HG03045 (cell line): ENCODE data around the gene SMURF1.
"Not testable (repeated sequence)": the region's sequence is repeated elsewhere in the genome, so short reads cannot be mapped to it uniquely, and the experiment has no call there.

Experiments used
- ATAC-seq: cut with Tn5 transposase; IDR thresholded peaks from one replicate; pipeline ENCODE4 v1.9.1; 2021; ENCODE audit warnings: mild to moderate bottlenecking, moderate library complexity; ENCODE audit not compliant: unreplicated experiment

Gene SMURF1

DNA sequence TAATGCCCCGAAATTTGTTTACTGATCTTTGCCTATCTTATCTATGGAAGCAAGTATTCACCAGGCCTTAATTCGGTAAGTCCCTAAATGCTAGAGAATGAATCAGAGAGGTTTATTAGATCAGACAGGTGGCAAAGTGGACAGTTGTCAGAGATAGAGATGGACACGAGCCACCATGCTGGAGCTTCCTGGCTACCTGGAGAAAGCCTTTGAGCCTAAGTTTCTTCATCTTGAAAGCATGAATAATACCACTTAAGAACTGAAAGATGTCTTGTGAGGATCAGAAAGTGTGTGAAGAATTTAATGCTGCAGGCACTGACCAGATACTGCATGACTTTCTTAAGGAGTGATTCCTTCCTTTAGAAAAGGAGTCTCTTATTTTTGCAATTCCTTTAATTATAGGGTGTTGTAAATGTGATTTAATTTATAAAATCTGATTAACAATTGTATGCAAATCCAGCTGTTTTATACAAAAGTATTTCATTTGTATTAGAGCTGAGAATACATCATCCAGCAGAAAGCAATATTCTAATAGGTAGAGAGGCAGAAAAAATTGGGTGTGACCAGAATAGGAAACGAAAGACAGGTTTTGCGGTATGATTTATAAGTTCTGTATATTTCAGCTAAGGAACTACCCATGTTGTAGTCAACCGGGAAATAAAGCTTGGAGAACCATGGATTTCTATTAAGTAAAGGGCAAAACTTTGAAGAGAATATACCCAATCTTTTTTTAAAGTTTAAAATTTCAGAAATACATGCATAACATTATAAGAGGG, 82.7 kb downstream of the SMURF1 start:
- ATAC-seq: no peak

DNA sequence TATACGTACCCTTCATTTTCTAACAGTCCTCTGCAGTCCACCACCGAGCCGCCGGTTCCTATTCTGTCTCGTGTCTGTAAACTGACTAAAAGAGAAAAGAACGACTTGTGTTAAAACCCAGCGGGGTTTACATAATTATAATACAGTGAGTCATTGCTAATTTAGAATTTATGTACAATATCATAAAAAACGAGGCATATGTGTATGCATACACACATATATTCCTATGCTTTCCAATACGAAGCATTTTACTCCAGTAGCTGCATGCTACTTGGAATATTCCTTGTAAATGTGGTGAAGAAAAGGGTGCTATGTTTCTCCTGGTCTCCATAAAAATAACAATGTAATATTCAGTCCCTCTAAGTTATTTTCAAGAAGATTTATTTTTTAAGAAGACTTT, 89.1 kb downstream of the SMURF1 start:
- no peak for ATAC-seq

DNA sequence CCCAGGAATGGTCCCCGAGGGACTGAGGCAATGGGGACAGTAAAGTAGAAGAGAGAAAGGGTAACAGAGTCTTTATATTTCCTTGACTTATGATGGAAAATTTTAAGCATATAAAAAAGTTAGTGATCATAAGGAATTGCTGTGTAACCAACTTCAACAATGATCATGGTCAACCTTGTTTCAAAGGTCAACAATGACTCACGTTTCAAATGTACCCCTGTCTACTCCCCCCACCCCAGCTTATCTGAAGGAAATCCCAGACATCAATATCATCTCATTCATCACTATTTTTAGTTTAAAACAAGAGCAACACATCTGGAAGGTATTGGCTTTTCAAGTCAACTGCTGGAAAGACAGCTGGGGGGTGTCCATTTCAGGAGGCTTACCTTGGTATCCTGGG, 92.9 kb downstream of the SMURF1 start:
- no peak for ATAC-seq

DNA sequence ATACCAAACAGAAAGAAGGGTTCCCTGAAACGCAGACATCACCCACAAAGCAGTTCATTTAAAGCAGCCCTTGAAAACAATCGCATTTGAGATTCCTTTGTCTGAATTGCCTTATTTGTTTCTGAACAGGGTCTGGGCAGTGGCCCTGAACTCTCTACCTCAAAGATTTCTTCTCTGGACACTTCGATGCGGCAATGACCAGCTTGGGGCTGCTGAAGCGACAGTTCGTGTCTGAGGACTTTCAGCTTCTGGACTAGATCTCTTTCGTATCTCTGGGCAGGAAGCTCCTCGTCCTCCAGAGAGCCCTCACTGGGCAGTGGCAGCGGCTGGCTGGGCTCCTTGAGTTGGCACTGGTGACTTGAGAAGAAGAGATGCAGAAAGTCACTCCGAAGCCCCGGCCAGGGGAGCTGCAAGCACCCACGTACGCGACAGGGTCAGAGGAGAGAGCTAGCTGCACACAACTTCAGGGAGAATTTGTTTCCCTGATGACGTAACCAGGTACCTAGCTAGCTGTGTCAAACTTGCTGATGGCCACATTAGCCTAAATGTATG, 96.3 kb downstream of the SMURF1 start:
- ATAC-seq: no peak

DNA sequence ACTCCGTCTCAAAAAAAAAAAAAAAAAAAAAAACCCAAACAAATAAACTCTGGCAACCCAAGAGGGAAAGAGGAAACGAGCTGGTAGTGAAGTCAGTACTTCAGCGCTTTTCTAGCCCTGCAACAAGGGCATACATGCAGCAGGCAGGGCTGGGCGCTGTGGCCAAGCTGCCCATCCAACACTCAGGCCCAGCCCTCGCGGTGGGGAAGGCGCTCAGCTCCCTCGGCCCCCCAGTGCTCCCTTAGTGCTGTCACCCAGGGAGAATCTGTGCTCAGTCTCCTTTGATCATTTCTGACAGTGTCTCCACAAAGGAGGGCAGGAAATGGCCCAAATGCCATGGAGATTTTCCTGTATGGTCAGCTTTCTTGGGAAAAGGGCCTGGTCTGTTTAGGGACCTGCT, 97.2 kb downstream of the SMURF1 start:
- no peak for ATAC-seq

DNA sequence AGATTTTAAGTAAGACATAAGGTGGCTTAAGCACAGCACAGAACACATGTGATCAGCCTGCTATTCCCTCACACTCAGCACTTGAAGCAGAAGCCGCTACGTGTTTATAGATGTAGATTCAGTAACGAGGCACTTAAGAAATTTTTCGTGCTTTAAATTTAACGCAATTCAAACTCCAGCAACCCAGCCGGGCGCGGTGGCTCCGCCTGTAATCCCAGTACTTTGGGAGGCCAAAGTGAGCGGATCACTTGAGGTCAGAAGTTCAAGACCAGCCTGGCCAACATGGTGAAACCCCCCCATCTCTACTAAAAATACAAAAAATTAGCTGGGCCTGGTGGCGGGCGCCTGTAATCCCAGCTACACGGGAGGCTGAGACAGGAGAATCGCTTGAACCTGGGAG, 97.6 kb downstream of the SMURF1 start:
- not testable (repeated sequence) for ATAC-seq

DNA sequence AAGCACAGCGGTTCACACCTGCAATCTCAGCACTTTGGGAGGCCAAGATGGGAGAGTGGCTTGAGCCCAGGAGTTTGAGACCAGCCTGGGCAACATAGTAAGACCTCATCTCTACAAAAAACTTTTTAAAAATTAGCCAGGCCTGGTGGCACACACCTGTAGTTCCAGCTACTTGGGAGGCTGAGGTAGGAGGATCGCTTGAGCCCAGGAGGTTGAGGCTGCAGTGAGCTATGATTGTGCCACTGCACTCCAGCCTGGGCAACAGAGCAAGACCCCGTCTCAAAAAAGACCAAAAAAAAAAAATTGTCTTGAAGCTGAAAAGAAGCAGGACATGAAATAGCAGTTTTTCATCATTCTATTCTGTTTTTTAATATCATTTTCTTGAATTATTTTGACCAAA, 99.0 kb downstream of the SMURF1 start:
- ATAC-seq: not testable (repeated sequence)

DNA sequence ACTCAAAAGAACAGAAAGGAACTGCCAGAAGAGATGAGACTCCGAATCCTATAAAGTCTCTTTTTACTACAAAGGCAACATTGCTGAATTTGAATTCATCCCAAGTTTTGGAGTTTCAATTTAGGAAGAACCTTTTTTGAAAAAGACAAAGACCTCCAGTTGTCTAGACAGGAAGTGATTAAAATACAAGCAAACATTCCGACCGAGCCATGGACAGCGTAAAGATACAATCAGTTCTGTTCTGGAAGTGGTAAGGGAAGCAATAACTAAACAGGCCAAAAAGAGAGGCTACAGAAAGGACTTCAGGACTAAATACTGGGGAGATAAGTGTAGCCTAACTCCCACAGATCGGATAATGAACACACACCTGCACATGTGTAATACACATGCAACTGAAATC, 101.0 kb downstream of the SMURF1 start:
- no peak for ATAC-seq

DNA sequence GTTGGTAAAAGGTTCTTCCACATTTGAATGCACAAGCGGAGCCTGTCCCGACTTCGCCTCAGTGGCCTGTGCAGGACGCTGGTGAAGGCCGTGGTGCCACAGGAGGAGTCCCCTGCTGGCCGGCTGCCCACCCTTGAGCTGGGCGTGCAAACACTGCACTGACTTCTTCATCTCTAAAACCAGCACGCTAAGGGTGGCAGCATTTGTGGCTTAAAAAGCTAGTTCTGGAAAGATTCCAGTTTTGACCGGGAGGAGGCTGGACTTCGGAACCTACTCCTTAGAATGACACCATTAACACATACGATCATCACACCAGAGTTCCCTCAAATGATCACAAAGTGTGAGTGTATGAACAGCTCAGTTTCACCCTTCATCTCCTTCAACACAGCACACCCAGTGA, 102.4 kb downstream of the SMURF1 start:
- no peak for ATAC-seq

DNA sequence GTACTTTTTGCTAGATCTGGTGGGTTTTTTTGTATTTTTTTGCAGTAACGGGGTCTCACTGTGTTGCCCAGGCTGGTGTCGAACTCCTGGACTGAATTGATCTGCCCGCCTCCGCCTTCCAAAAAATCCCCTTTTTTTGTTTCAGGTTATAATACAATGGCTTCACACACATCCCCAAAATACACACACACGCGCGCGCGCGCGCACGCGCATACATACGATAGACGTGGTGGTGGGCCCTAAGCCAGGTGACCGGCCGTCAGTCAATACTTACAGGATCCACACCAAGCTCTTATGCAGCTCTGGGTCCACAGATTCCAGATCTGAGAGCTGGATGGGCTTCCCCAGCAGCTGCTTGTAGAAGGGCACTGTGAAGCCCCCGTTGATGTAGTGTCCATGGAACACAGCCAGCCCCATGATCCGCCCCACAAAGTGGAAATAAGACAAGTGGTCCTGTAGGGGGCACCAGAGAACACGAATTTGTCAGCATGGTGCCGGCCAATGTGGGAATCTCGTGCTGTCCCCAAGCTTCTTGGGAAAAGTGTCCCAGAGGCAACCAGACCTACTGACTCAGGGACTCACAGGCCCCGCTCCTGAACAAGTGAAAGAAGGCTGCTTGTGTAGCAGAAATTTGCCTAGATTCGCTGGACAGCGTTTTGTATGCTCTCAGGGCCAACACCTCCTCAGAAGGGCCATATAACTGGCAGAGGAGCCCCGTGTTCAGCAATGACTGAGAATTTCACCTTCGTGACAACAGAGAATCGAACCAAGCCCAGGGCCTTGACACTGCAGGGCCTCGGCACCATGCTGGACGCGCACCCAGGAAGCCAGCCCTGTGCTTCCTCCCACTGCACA, 103.6 kb downstream of the SMURF1 start:
- no peak for ATAC-seq

DNA sequence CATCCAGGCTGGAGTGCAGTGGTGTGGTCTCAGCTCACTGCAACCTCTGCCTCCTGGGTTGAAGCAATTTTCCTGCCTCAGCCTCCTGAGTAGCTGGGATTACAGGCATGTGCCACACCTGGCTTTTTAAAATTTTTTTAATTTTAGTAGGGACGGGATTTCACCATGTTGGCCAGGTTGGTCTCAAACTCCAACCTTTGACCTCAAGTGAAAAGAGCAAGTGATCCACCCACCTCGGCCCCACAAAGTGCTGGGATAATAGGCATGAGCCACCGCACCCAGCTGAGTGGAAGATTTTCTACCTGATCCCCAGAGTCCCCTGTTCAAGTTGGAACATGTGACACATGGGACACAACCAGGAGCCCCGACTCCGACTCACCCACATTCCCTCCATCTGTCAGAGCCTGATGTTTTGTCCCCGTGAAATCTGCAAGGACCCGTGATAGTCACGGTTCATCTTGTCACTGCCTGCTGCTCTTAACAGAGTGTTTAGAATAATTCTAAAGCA, 104.5 kb downstream of the SMURF1 start:
- no peak for ATAC-seq

DNA sequence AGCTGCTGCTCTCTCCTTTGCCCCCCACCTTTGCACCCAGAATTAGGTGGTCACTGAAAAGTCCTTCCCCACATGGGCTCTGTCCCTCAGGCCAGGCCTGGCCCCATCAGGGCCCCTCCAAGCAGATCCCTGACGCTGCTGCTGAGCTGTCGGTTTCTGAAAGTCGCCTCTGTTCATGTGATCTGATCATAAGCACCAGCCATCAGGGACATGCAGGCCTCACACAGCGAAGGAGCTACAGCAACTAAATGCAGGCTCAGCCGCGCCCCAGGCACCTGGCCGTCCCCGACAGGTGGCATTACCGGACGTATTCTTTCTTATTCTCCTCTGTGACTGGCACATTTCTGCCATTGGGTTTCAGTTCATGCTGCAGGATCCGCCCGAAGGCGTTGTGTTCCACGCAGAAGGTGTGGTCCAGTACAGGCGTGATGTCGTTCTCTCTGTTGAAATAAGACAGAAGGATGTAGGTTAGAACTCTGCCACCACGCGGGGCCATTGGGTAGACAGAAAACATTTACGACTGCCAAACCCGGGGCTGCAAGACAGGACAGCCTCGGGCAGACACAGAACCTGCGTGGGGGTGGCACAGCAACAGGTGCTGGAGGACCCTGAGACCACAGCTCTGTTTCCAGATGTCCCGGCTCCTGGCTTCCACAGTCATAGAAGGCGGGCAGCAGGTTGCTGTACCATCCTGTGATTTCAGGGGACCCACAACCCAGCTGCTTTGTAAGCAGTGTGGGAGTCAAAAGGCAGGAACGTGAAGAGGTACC, 105.6 kb downstream of the SMURF1 start:
- ATAC-seq: no peak

DNA sequence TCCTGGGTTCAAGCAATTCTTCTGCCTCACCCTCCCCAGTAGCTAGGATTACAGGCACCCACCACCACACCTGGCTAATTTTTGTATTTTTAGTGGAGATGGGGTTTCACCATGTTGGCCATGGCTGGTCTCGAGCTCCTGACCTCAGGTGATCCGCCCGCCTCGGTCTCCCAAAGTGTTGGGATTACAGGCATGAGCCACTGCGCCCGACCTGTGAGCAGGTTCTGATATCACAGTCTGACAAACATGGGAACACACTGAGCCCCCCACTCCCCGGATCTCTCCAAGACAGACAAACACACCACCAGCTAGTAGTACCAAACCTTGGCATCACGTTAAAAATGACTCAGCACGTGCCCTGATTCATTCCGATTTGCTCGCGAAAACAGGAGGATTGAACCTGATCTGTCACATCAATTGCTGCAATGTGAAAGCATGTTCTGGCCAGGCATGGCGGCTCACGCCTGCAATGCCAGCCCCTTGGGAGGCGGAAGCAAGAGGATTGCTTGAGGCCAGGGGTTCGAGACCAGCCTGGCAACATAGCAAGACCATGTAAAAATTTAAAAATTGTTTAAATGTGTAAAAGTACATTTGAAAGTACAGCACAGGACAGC, 106.5 kb downstream of the SMURF1 start:
- no peak for ATAC-seq

DNA sequence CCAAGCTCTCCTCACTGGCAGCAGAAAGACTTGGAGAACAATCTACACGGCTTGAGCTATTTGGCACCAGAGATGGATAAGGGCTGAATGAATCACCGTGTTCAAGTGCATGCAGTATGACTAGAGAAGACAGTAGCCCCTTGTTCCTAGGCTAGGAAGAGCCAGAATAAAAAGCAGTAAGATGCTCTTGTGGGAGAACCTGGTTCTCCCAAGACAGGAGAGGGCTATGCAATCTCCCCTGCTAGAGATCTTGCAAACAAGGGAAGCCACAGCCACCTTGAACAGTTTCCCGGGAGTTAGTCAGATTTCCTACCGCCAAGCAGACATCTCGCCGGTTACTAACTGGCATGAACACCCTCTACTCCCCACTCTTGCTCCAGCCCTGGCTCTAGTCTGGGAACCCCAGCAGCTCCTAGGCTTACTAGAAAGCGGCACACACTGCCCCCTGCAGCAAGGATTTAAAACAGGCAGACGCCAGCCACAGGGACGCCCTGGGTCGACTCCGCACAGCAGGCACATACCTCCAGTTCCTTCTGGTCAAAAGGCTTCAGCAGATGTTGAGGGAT, 107.3 kb downstream of the SMURF1 start:
- no peak for ATAC-seq

DNA sequence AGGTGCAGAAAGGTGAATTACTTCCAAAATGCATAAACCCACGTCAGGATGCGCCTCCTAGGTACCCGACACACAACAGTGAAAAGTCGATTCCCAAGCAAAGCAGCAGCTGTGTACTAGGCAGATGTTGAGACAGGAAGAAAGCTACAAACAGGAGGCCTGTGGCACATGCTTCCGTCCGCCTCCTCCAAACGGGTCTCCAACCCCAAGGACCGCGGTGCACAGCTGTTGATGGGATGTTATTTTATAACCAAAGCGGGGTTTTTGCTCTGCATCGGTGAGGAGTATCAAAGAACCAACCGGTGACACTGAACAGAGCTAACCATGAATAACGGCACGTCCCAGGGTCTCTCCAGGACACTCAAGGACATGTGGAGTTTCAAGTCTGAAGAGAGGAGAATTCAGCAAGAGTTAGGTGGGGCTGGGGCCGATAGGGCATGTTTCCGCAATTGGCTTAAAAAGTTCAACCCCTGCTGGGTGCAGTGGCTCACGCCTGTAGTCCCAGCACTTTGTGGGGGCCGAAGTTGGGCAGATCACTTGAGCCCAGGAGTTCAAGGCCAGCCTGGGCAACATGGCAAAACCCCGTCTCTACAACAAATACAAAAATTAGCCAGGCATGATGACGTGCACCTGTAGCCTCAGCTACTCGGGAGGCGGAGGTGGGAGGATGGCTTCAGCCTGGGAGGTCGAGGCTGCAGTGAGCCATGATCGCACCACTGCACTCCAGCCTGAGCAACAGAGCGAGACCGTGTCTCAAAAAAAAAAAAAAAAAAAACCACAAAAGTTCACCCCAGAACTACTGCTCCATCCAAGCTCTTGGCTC, 108.0 kb downstream of the SMURF1 start:
- ATAC-seq: no peak

DNA sequence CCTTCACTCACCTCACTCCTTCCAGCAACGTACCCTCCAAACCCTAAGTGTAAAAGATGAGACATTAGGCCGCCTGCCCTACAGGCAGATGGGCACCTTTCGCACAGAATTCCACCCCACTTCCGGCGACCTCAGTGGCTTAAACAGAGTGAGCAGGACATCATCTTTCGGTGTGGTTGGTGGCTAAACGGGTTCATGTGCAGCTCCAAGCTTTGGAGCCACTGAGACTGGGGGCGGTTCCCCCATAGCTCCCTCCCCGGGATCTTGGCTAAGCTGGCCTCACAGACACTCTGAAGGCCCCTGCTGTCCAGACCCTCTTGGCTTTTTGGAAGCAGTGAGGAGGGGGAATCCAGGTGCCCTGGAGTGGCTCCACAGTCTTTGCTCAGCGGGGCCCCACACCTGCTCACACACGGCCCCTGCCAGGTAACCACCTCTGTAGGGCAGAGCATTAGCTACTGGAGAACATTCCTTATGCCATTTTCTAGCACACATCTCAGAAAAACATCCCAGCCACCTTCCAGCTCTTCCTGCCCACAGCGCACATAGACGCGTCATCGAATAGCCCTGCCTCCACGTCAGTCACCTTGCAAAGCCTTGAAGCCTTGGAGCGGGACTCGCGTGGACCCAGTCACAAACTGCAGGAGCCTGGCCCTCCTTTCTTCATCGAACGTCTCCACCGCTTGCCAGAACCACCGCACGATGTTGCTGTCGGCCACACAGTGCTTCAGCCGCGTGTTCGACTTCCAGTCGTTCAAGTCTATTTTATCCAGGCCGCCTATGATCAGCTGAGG, 108.8 kb downstream of the SMURF1 start:
- no peak for ATAC-seq

DNA sequence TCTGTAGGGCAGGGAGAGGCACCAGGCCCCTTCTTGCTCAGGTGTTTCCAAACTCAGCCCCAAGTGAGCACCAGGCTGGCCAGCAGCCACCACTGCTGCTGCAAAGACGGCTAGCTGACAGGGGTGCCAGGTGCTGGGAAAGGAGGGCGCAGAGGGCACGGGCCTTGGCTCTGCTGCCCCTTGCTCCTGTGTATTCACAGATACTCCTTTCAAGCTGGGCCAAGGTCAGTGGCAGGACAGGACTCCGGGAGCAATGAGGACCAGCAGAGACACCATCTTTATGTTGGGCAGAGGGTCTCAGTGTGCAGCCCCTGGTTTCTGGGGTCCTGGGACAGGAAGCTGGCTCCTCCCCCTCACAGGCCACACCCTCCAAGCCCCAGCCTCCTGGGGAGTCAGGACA, 110.1 kb downstream of the SMURF1 start:
- ATAC-seq: no peak

DNA sequence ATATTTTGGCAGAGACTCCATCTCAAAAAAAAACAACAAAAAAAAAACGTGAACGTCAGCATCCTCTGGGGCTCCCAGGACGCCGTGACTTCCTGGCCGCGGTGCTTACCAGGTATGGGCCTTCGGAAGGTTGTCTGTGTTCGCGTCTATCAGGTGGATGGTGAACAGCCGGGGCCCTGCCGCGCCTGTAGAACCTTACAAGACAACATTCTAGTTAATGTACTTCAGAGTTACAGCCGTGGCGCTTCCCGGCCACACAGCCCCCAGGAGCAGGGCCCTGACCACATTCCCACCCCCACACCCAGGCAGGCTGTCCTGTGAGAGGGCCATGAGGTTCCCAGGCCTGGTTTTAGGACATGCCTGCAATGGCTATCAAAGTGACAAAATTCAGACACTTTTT, 111.0 kb downstream of the SMURF1 start:
- no peak for ATAC-seq

DNA sequence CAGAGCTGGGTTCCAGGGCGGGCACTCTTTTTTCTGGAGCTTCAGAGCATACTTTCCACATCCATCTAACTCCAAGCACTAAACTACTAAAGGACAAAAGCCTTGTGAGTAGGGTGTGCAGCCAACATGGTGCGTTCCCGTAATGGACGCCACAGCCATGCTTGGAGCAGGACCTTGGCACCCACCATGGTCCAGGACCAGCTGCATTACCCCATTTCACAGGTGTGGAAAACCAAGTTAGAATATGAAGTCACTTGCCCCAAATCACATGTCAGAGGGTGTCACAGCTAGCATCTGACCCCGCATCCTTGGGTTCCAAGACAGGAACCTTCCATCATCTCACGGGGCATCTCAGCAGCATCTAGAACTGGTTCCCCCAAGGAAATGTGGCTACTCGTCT, 112.4 kb downstream of the SMURF1 start:
- ATAC-seq: no peak
